ENCODE results near the gene MMD. TPM values are rescaled to one million over a fixed set of nuclear protein-coding genes. Genes with fewer than 3 reads are reported as not detected.

Gene MMD
- total RNA-seq, 1 donor from 2014 or later, result 22.9 TPM

- no peaks in the 10 kb centered on the region for H3K4me1 ChIP-seq
- intact Hi-C loops (cut with DNase I), result no loop called here
- H3K9me3 ChIP-seq, result no peaks in the 10 kb centered on the region
- no peak overlapping the region for H3K27ac ChIP-seq
- H3K4me3 ChIP-seq, result no peak overlapping the region
- no peaks in the 10 kb centered on the region for H3K36me3 ChIP-seq
- no peak for TF ChIP-seq CTCF (IDR thresholded peaks at IDR 0.05)
- DNase-seq (ENCODE audit: low spot score in 2 of 2), result no peak
- no peaks in the 10 kb centered on the region for H3K27me3 ChIP-seq
These were observed 37.3 kb upstream of the MMD start for GRCh38 chr17:55458978-55459377.

- no peak for TF ChIP-seq CTCF (IDR thresholded peaks at IDR 0.05)
- H3K27me3 ChIP-seq, result no peaks in the 10 kb centered on the region
- no peak overlapping the region for H3K4me3 ChIP-seq
- H3K36me3 ChIP-seq, result no peaks in the 10 kb centered on the region
- H3K27ac ChIP-seq, result no peak overlapping the region
- no peak for DNase-seq (ENCODE audit: low spot score in 2 of 2)
- intact Hi-C loops (cut with DNase I), result no loop called here
- H3K4me1 ChIP-seq, result no peaks in the 10 kb centered on the region
- H3K9me3 ChIP-seq, result no peaks in the 10 kb centered on the region
These were observed 36.8 kb upstream of the MMD start for GRCh38 chr17:55458287-55458900.

- Histone ChIP-seq H3K4me1 (no peaks in the 10 kb centered on the region), H3K27me3 (no peaks in the 10 kb centered on the region), H3K4me3 (no peak overlapping the region), H3K36me3 (no peaks in the 10 kb centered on the region), H3K27ac (no peak overlapping the region), H3K9me3 (no peaks in the 10 kb centered on the region)
- no peak for DNase-seq (ENCODE audit: low spot score in 2 of 2)
- no peak for TF ChIP-seq CTCF (IDR thresholded peaks at IDR 0.05)
- intact Hi-C loops (cut with DNase I), result no loop called here
These were observed 34.9 kb upstream of the MMD start for GRCh38 chr17:55456307-55457240.

- intact Hi-C loops (cut with DNase I), result no loop called here
- Histone ChIP-seq H3K4me3 (no peak overlapping the region), H3K27ac (no peak overlapping the region), H3K9me3 (no peaks in the 10 kb centered on the region), H3K36me3 (no peaks in the 10 kb centered on the region), H3K27me3 (no peaks in the 10 kb centered on the region), H3K4me1 (no peaks in the 10 kb centered on the region)
- TF ChIP-seq CTCF (IDR thresholded peaks at IDR 0.05), result no peak
- DNase-seq (ENCODE audit: low spot score in 2 of 2), result no peak
These were observed 33.4 kb upstream of the MMD start for GRCh38 chr17:55454906-55455474.

GRCh38 chr17:55453839-55454557, 32.4 kb upstream of the MMD start:
- no peak for TF ChIP-seq CTCF (IDR thresholded peaks at IDR 0.05)
- H3K27me3 ChIP-seq, result no peaks in the 10 kb centered on the region
- no peak for DNase-seq (ENCODE audit: low spot score in 2 of 2)
- H3K27ac ChIP-seq, result no peak overlapping the region
- intact Hi-C loops (cut with DNase I), result no loop called here
- H3K36me3 ChIP-seq, result no peaks in the 10 kb centered on the region
- no peaks in the 10 kb centered on the region for H3K4me1 ChIP-seq
- H3K4me3 ChIP-seq, result no peak overlapping the region
- no peaks in the 10 kb centered on the region for H3K9me3 ChIP-seq
